Liver (tissue), 9 donors: ENCODE measurements around the gene ICA1L. TPM values are rescaled to one million over a fixed set of nuclear protein-coding genes. Genes with fewer than 3 reads are reported as not detected.
A peak's percentile ranks its signal among the peaks of the same experiment; 100 is the strongest.

Experiments
- DNase-seq: peaks from one replicate; pipeline ENCODE4 v3.0.0-alpha.2; 2017; ENCODE audit warnings: low spot score
- H3K27ac ChIP-seq, 2 donors: one replicate each; pipeline ENCODE4 v1.7.0; 2013; ENCODE audit warnings: inconsistent platforms in 2 of 2, low read length in 2 of 2, control low read depth in 1 of 2, low read depth in 1 of 2, mild to moderate bottlenecking in 1 of 2
- H3K27me3 ChIP-seq, 4 donors: one replicate each; pipeline versions ENCODE4 v1.6.1 to v1.7.0; 2013; ENCODE audit warnings: low read length in 3 of 4, inconsistent platforms in 1 of 4, mild to moderate bottlenecking in 1 of 4, moderate library complexity in 1 of 4; ENCODE audit not compliant: control insufficient read depth in 4 of 4, insufficient read depth in 4 of 4
- H3K36me3 ChIP-seq, 4 donors: one replicate each; pipeline versions ENCODE4 v1.6.1 to v1.7.0; 2013; ENCODE audit warnings: low read length in 3 of 4, mild to moderate bottlenecking in 3 of 4, low read depth in 1 of 4, moderate library complexity in 1 of 4; ENCODE audit not compliant: control insufficient read depth in 4 of 4, insufficient read depth in 3 of 4
- H3K4me1 ChIP-seq, 4 donors: one replicate each; pipeline versions ENCODE4 v1.6.1 to v1.7.0; 2013; ENCODE audit warnings: low read length in 3 of 4, mild to moderate bottlenecking in 3 of 4, moderate library complexity in 1 of 4; ENCODE audit not compliant: control insufficient read depth in 4 of 4, insufficient read depth in 4 of 4
- H3K4me3 ChIP-seq, 3 donors: one replicate each; pipeline versions ENCODE4 v1.6.1 to v1.7.0; 2013; ENCODE audit warnings: low read length in 3 of 3, control low read depth in 1 of 3, low read depth in 1 of 3, mild to moderate bottlenecking in 1 of 3
- H3K9ac ChIP-seq, 2 donors: one replicate each; pipeline ENCODE4 v1.7.0; 2013; ENCODE audit warnings: low read length in 2 of 2, mild to moderate bottlenecking in 2 of 2, moderate library complexity in 2 of 2, control low read depth in 1 of 2, low read depth in 1 of 2
- H3K9me3 ChIP-seq, 4 donors: one replicate each; pipeline versions ENCODE4 v1.6.1 to v1.7.0; 2013; ENCODE audit warnings: low read length in 3 of 4; ENCODE audit not compliant: control insufficient read depth in 4 of 4
- ATF3 ChIP-seq: IDR thresholded peaks from 2 replicates; pipeline ENCODE4 v1.6.1; 2016; ENCODE audit warnings: antibody characterized with exemption
- CTCF ChIP-seq: fragments of 150-350 bp; IDR thresholded peaks from 2 replicates; pipeline ENCODE4 v1.5.1; 2017; ENCODE audit warnings: improper control_type of control experiment, low read depth, low read length; ENCODE audit not compliant: missing input control
- EGR1 ChIP-seq, 2 donors: IDR thresholded peaks; 2 replicates each; pipeline ENCODE4 v1.6.1; 2016 to 2018; ENCODE audit warnings: antibody characterized with exemption in 2 of 2, low read depth in 2 of 2
- FOXA1 ChIP-seq: IDR thresholded peaks from 2 replicates; pipeline ENCODE4 v1.6.1; 2016; ENCODE audit warnings: antibody characterized with exemption
- FOXA2 ChIP-seq: IDR thresholded peaks from 2 replicates; pipeline ENCODE4 v1.6.1; 2016; ENCODE audit warnings: antibody characterized with exemption
- GABPA ChIP-seq, 2 donors: IDR thresholded peaks in 1 of 2; conservative IDR thresholded peaks in 1 of 2; 2 replicates each; pipeline ENCODE4 v1.6.1; 2016; ENCODE audit warnings: antibody characterized with exemption in 2 of 2, mild to moderate bottlenecking in 1 of 2, moderate library complexity in 1 of 2
- HNF4A ChIP-seq, 2 donors: conservative IDR thresholded peaks; 2 replicates each; pipeline ENCODE4 v1.6.1; 2016; ENCODE audit warnings: antibody characterized with exemption in 2 of 2, mild to moderate bottlenecking in 2 of 2
- HNF4G ChIP-seq: IDR thresholded peaks from 2 replicates; pipeline ENCODE4 v1.6.1; 2016; ENCODE audit warnings: antibody characterized with exemption
- JUND ChIP-seq, 2 donors: IDR thresholded peaks; 2 replicates each; pipeline ENCODE4 v1.6.1; 2016; ENCODE audit warnings: antibody characterized with exemption in 2 of 2
- MAX ChIP-seq: IDR thresholded peaks from 2 replicates; pipeline ENCODE4 v1.6.1; 2016; ENCODE audit warnings: antibody characterized with exemption
- NR2F2 ChIP-seq: IDR thresholded peaks from 2 replicates; pipeline ENCODE4 v1.6.1; 2016; ENCODE audit warnings: antibody characterized with exemption
- RAD21 ChIP-seq, 2 donors: IDR thresholded peaks; 2 replicates each; pipeline ENCODE4 v1.6.1; 2016; ENCODE audit warnings: antibody characterized with exemption in 2 of 2, mild to moderate bottlenecking in 2 of 2
- RXRA ChIP-seq, 2 donors: IDR thresholded peaks; 2 replicates each; pipeline ENCODE4 v1.6.1; 2017 to 2018; ENCODE audit warnings: antibody characterized with exemption in 2 of 2, mild to moderate bottlenecking in 1 of 2
- SP1 ChIP-seq: IDR thresholded peaks from 2 replicates; pipeline ENCODE4 v1.6.1; 2018; ENCODE audit warnings: antibody characterized with exemption, mild to moderate bottlenecking
- TAF1 ChIP-seq: conservative IDR thresholded peaks from 2 replicates; pipeline ENCODE4 v1.6.1; 2016; ENCODE audit warnings: antibody characterized with exemption, mild to moderate bottlenecking
- YY1 ChIP-seq: IDR thresholded peaks from 2 replicates; pipeline ENCODE4 v1.6.1; 2016; ENCODE audit warnings: antibody characterized with exemption, mild to moderate bottlenecking
- ZBTB33 ChIP-seq: IDR thresholded peaks from 2 replicates; pipeline ENCODE4 v1.6.1; 2016; ENCODE audit warnings: antibody characterized with exemption
- WGBS: extraction: QIAGEN DNeasy Blood & Tissue Kit; methylation state at CpG from one replicate; pipeline ENCODE4 v1.1.7; 2013; 5-methylcytosine and 5-hydroxymethylcytosine counted together
- polyA plus RNA-seq, 2 donors: library from polyadenylated mRNA; stranded (reverse) in 1 of 2; unstranded in 1 of 2; fragments of 200-250 nt in 1 of 2; fragments of >200 nt in 1 of 2; fragmentation: Nextera tagmentation in 1 of 2; extraction: Ambion mirVana in 1 of 2; gene quantifications; one replicate each; pipeline versions ENCODE4 v1.2.1 to v1.2.3, GENCODE V29; 2013 to 2015
- total RNA-seq, 2 donors: library from RNA; depleted of rRNA; stranded (reverse); fragments of >200 nt; gene quantifications; one replicate each; pipeline ENCODE4 v1.2.3, GENCODE V29; 2014
- donor health status: healthy.
- donor health status: healthy.
- donor health status: healthy.
- donor health status: healthy.
- donor health status: healthy.

Gene ICA1L
- total and polyA plus RNA-seq, 4 donors = 0.15 to 1.7 (median 0.79) TPM

GRCh38 chr2:202814226-202814625 lies 57.3 kb downstream of the ICA1L start:
- H3K4me1 ChIP-seq = no peaks in the 10 kb centered on the region
- H3K27ac ChIP-seq = no peak overlapping the region
- DNase-seq = no peak
- H3K36me3 ChIP-seq = no peaks in the 10 kb centered on the region
- no peaks in the 10 kb centered on the region for H3K27me3 ChIP-seq
- TF ChIP-seq RAD21 (IDR thresholded peaks at IDR 0.05) (no peak), EGR1 (IDR thresholded peaks at IDR 0.05; ENCODE audit: low read depth in 2 of 2) (no peak), YY1 (no peak), MAX (no peak), FOXA2 (no peak), NR2F2 (no peak), TAF1 (no peak), HNF4G (no peak), RXRA (IDR thresholded peaks at IDR 0.05) (no peak), GABPA (IDR thresholded peaks at IDR 0.05 in 1 of 2, conservative IDR thresholded peaks at IDR 0.05 in 1 of 2) (no peak), FOXA1 (no peak), CTCF (no peak), JUND (IDR thresholded peaks at IDR 0.05) (no peak), ATF3 (no peak)
- peaks cover 0 to 2% (median 0%) of the 10 kb centered on the region in 4 donors for H3K9me3 ChIP-seq
- H3K9ac ChIP-seq = no peak overlapping the region
- H3K4me3 ChIP-seq = no peak overlapping the region
- WGBS = 100% methylated on average over 1 of the region's 1 CpG

- Histone ChIP-seq H3K27ac (no peak overlapping the region), H3K27me3 (no peaks in the 10 kb centered on the region), H3K9ac (no peak overlapping the region), H3K9me3 (peaks cover 0 to 2% (median 0%) of the 10 kb centered on the region in 4 donors), H3K4me3 (no peak overlapping the region), H3K4me1 (no peaks in the 10 kb centered on the region), H3K36me3 (no peaks in the 10 kb centered on the region)
- DNase-seq = no peak
- 80% methylated on average over 3 of the region's 3 CpGs for WGBS
- TF ChIP-seq HNF4A (conservative IDR thresholded peaks at IDR 0.05) = peak; percentile 5 to 36
- no peak for TF ChIP-seq EGR1 (IDR thresholded peaks at IDR 0.05; ENCODE audit: low read depth in 2 of 2)
Observed at GRCh38 chr2:202813387-202813786, 58.2 kb downstream of the ICA1L start.

- H3K27ac ChIP-seq = no peak overlapping the region
- no peak for TF ChIP-seq FOXA1
- TF ChIP-seq EGR1 (IDR thresholded peaks at IDR 0.05; ENCODE audit: low read depth in 2 of 2) = no peak
- no peak for TF ChIP-seq ZBTB33
- no peak for TF ChIP-seq MAX
- TF ChIP-seq ATF3 = no peak
- no peak for TF ChIP-seq CTCF
- TF ChIP-seq HNF4A (conservative IDR thresholded peaks at IDR 0.05) = no peak
- TF ChIP-seq HNF4G = no peak
- no peak for TF ChIP-seq YY1
- TF ChIP-seq GABPA (IDR thresholded peaks at IDR 0.05 in 1 of 2, conservative IDR thresholded peaks at IDR 0.05 in 1 of 2) = no peak
- no peak for TF ChIP-seq TAF1
- no peak for TF ChIP-seq RXRA (IDR thresholded peaks at IDR 0.05)
- TF ChIP-seq FOXA2 = no peak
- no peak for TF ChIP-seq JUND (IDR thresholded peaks at IDR 0.05)
- TF ChIP-seq NR2F2 = no peak
- no peak for TF ChIP-seq SP1
- TF ChIP-seq RAD21 (IDR thresholded peaks at IDR 0.05) = no peak
- H3K27me3 ChIP-seq = no peaks in the 10 kb centered on the region
- no peak overlapping the region for H3K4me3 ChIP-seq
- H3K9me3 ChIP-seq = peaks cover 0 to 2% (median 0%) of the 10 kb centered on the region in 4 donors
- H3K36me3 ChIP-seq = peaks cover 0 to 2% (median 0%) of the 10 kb centered on the region in 4 donors
- DNase-seq = no peak
- H3K4me1 ChIP-seq = no peaks in the 10 kb centered on the region
- WGBS = 93% methylated on average over 3 of the region's 3 CpGs
- no peak overlapping the region for H3K9ac ChIP-seq
Observed at GRCh38 chr2:202808754-202809153, 62.8 kb downstream of the ICA1L start.
